ENCODE measurements around the gene TOP3B.

DNA sequence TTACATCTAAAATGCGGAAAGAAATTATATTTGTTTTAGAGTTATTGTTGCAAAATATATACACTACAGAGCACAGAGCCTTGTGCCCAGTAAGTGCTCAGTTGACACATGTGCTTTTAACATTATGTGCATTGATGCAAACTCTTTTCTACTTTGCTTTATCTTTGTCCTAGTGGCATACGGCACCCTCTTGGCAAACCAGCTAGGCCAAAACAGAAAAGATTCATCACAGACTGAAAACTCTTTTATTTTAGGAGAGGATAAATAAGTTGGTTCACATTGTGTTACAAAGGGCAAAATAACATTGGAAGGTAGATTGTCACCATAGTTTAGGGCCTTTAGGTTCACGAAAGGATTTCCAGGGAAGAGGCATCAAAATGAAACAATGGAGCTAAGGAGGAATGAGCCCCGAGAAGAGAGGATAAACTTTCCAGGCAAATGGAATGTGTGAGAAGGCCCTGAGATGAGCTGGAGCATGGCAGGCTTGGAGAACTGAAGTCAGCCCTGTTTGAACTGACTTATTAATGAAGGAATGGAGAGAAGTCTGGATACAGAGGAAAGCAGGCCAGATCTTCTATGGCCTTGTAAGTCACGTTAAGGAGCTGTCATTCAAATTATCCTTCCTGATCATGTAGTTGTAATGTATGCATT lies 23.5 kb upstream of the TOP3B start:
- TF ChIP-seq, protein P1, sequence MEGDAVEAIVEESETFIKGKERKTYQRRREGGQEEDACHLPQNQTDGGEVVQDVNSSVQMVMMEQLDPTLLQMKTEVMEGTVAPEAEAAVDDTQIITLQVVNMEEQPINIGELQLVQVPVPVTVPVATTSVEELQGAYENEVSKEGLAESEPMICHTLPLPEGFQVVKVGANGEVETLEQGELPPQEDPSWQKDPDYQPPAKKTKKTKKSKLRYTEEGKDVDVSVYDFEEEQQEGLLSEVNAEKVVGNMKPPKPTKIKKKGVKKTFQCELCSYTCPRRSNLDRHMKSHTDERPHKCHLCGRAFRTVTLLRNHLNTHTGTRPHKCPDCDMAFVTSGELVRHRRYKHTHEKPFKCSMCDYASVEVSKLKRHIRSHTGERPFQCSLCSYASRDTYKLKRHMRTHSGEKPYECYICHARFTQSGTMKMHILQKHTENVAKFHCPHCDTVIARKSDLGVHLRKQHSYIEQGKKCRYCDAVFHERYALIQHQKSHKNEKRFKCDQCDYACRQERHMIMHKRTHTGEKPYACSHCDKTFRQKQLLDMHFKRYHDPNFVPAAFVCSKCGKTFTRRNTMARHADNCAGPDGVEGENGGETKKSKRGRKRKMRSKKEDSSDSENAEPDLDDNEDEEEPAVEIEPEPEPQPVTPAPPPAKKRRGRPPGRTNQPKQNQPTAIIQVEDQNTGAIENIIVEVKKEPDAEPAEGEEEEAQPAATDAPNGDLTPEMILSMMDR (IDR thresholded peaks at IDR 0.05) = no peak
- TF ChIP-seq POLR2AphosphoS5 (IDR thresholded peaks at IDR 0.05) = no peak
- no peak for TF ChIP-seq POLR2A (IDR thresholded peaks at IDR 0.05; ENCODE audit: low read depth)
- no peak for TF ChIP-seq EP300 (IDR thresholded peaks at IDR 0.05)

Measured in esophagus muscularis mucosa (tissue), 4 donors.